HepG2 (cell line): Measurements from ENCODE around the gene LYPD6B.

Source experiments
- CHD4 ChIP-seq: fragments of 200-600 bp; sonication (generic); IDR thresholded peaks from 2 replicates; pipeline ENCODE4 v1.7.0; 2017; ENCODE audit warnings: mild to moderate bottlenecking, low read length, borderline replicate concordance
- DNMT1 ChIP-seq: sonication (generic); formaldehyde crosslinking; IDR thresholded peaks from 2 replicates; pipeline ENCODE4 v1.5.1; 2020; ENCODE audit warnings: mild to moderate bottlenecking, missing genetic modification reagents
- DPF2 ChIP-seq: sonication (generic); formaldehyde crosslinking; IDR thresholded peaks from 2 replicates; pipeline ENCODE4 v1.4.0; 2020; ENCODE audit warnings: mild to moderate bottlenecking, low read depth, missing genetic modification reagents, borderline replicate concordance
- EP300 ChIP-seq, 3 experiments: sonication (generic) in 1 of 3; formaldehyde crosslinking in 1 of 3; IDR thresholded peaks; 2 replicates each; pipeline versions ENCODE4 v1.5.1 to v1.6.1; 2011 to 2020; ENCODE audit warnings: low read depth in 2 of 3, low read length in 2 of 3, borderline replicate concordance in 1 of 3, improper control_type of control experiment in 1 of 3, mild to moderate bottlenecking in 1 of 3, missing genetic modification reagents in 1 of 3, moderate library complexity in 1 of 3
- FOXK1 ChIP-seq: sonication (generic); formaldehyde crosslinking; IDR thresholded peaks from 2 replicates; pipeline ENCODE4 v1.4.0; 2020; ENCODE audit warnings: low read depth, missing genetic modification reagents, borderline replicate concordance
- KDM5B ChIP-seq: sonication (generic); formaldehyde crosslinking; IDR thresholded peaks from 2 replicates; pipeline ENCODE4 v1.4.0; 2020; ENCODE audit warnings: missing genetic modification reagents, mild to moderate bottlenecking, borderline replicate concordance
- POLR2A ChIP-seq, 2 experiments: IDR thresholded peaks; 2 replicates each; pipeline ENCODE4 v1.6.1; 2011; ENCODE audit warnings: low read depth in 2 of 2, low read length in 2 of 2, mild to moderate bottlenecking in 1 of 2, moderate library complexity in 1 of 2; ENCODE audit not compliant: insufficient read depth in 1 of 2
- SP4 ChIP-seq: sonication (generic); formaldehyde crosslinking; IDR thresholded peaks from 2 replicates; pipeline ENCODE4 v1.8.1; 2023; ENCODE audit warnings: mild to moderate bottlenecking, missing genetic modification reagents
- TBL1XR1 ChIP-seq: fragments of 150-350 bp; IDR thresholded peaks from 2 replicates; pipeline ENCODE4 v1.6.1; 2014; ENCODE audit warnings: borderline replicate concordance, low read length; ENCODE audit not compliant: partially characterized antibody
- ZNF547 ChIP-seq: sonication (generic); formaldehyde crosslinking; IDR thresholded peaks from 2 replicates; pipeline ENCODE4 v1.5.1; 2020; ENCODE audit warnings: mild to moderate bottlenecking, missing genetic modification reagents
- TF ChIP-seq, protein P1 (sequence below): sonication (generic); formaldehyde crosslinking; IDR thresholded peaks from 2 replicates; pipeline ENCODE4 v1.4.0; 2020; ENCODE audit warnings: mild to moderate bottlenecking, missing genetic modification reagents, borderline replicate concordance
- TF ChIP-seq, protein P2 (sequence below): sonication (generic); formaldehyde crosslinking; IDR thresholded peaks from 2 replicates; pipeline ENCODE4 v1.9.0; 2021; ENCODE audit warnings: missing genetic modification reagents, borderline replicate concordance
- TF ChIP-seq, protein P3 (sequence below): sonication (generic); formaldehyde crosslinking; IDR thresholded peaks from 2 replicates; pipeline ENCODE4 v1.4.0; 2020; ENCODE audit warnings: missing genetic modification reagents

DNA sequence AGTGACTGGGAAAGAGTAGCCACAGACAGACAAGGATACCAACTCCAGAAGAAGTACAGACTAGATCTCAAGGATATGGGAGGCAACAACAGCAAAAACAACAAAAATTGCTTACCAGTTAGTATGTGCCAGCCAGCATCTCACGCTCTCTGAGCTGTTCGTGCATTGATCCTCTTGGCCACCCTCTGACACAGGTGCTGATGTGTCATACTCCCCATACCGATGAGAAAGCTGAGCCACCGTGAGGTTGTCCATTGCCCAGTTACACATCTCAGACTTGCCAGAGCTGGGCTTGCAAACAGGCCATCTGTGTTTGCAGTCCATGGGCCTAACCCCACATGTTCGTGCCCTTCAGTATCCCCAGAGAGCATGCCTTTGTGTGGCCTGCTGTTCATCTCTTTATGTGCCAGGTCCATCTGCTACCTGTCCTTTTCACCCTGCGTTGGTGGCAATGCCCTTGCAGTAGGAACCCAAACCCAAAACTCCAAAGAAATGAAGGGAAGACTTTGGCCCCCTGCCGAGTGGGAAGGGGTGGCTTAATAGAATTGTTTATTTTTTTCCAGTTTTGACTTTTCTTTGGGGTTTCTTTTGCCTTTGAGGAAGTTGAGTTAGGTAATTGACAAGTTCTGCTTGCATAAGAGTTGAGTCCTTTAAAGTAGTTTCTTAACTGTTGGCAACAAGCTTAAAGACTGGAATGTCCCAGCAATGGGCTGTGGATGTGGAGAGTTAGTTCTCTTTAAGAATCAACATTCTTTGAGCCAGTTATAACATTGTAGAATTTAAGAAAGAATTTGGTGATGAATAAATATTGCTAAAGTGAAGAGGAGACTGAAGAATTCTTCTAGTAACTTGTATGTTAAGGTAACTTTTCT is 46.7 kb downstream of the LYPD6B start:
- TF ChIP-seq CHD4 (no peak), POLR2A (IDR thresholded peaks at IDR 0.05; ENCODE audit: insufficient read depth in 1 of 2, low read depth in 2 of 2, low read length in 2 of 2) (no peak), KDM5B (no peak), ZNF547 (CRISPR knock-in tag) (no peak), TBL1XR1 (no peak), DNMT1 (CRISPR knock-in tag) (no peak), DPF2 (CRISPR knock-in tag) (no peak), EP300 (IDR thresholded peaks at IDR 0.05; ENCODE audit: low read depth in 2 of 2, low read length in 2 of 2) (no peak), EP300 (CRISPR knock-in tag; IDR thresholded peaks at IDR 0.05; ENCODE audit: borderline replicate concordance) (no peak), SP4 (no peak), FOXK1 (no peak)
- TF ChIP-seq, protein P1, sequence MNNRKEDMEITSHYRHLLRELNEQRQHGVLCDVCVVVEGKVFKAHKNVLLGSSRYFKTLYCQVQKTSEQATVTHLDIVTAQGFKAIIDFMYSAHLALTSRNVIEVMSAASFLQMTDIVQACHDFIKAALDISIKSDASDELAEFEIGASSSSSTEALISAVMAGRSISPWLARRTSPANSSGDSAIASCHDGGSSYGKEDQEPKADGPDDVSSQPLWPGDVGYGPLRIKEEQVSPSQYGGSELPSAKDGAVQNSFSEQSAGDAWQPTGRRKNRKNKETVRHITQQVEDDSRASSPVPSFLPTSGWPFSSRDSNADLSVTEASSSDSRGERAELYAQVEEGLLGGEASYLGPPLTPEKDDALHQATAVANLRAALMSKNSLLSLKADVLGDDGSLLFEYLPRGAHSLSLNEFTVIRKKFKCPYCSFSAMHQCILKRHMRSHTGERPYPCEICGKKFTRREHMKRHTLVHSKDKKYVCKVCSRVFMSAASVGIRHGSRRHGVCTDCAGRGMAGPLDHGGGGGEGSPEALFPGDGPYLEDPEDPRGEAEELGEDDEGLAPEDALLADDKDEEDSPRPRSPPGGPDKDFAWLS (CRISPR knock-in tag): no peak
- TF ChIP-seq, protein P2, sequence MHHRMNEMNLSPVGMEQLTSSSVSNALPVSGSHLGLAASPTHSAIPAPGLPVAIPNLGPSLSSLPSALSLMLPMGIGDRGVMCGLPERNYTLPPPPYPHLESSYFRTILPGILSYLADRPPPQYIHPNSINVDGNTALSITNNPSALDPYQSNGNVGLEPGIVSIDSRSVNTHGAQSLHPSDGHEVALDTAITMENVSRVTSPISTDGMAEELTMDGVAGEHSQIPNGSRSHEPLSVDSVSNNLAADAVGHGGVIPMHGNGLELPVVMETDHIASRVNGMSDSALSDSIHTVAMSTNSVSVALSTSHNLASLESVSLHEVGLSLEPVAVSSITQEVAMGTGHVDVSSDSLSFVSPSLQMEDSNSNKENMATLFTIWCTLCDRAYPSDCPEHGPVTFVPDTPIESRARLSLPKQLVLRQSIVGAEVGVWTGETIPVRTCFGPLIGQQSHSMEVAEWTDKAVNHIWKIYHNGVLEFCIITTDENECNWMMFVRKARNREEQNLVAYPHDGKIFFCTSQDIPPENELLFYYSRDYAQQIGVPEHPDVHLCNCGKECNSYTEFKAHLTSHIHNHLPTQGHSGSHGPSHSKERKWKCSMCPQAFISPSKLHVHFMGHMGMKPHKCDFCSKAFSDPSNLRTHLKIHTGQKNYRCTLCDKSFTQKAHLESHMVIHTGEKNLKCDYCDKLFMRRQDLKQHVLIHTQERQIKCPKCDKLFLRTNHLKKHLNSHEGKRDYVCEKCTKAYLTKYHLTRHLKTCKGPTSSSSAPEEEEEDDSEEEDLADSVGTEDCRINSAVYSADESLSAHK: no peak
- TF ChIP-seq, protein P3, sequence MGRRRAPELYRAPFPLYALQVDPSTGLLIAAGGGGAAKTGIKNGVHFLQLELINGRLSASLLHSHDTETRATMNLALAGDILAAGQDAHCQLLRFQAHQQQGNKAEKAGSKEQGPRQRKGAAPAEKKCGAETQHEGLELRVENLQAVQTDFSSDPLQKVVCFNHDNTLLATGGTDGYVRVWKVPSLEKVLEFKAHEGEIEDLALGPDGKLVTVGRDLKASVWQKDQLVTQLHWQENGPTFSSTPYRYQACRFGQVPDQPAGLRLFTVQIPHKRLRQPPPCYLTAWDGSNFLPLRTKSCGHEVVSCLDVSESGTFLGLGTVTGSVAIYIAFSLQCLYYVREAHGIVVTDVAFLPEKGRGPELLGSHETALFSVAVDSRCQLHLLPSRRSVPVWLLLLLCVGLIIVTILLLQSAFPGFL (CRISPR knock-in tag): no peak
